ENCODE data around the gene ARHGEF1. TPM values are rescaled to one million over a fixed set of nuclear protein-coding genes. Genes with fewer than 3 reads are reported as not detected.

ARHGEF1 gene
- polyA plus RNA-seq, 1 donor (not counting 4 experiments of a cell fraction or from before 2014, with no cell fraction given): 30.5 TPM

- Histone ChIP-seq H3K27ac (ENCODE audit: control insufficient read depth, insufficient read depth, low read length) (no peak overlapping the region), H4K20me1 (ENCODE audit: control insufficient read depth, extremely low read depth, insufficient read depth, low read length) (peaks cover 60% of the 10 kb centered on the region), H3K79me2 (ENCODE audit: control insufficient read depth, insufficient read depth, low read length) (peaks cover 68% of the 10 kb centered on the region), H3K9ac (ENCODE audit: control insufficient read depth, extremely low read depth, insufficient read depth, low read length) (no peak overlapping the region), H3K9me1 (ENCODE audit: control insufficient read depth, extremely low read depth, insufficient read depth, low read length) (peaks cover 4% of the 10 kb centered on the region), H3K27me3 (ENCODE audit: control insufficient read depth, extremely low read depth, insufficient read depth, low read length) (no peaks in the 10 kb centered on the region), H3K4me1 (ENCODE audit: control insufficient read depth, extremely low read depth, insufficient read depth, low read length) (peaks cover 22% of the 10 kb centered on the region), H3K36me3 (ENCODE audit: control insufficient read depth in 2 of 2, extremely low read depth in 1 of 2, insufficient read depth in 2 of 2, low read length in 2 of 2) (peaks cover 65 to 70% of the 10 kb centered on the region in 2 experiments), H2AFZ (ENCODE audit: control insufficient read depth, low read length) (no peak overlapping the region), H3K4me2 (ENCODE audit: control insufficient read depth, extremely low read depth, insufficient read depth, low read depth, low read length) (no peak overlapping the region), H3K4me3 (ENCODE audit: control insufficient read depth in 2 of 3, extremely low read depth in 1 of 3, insufficient read depth in 2 of 3, low read depth in 1 of 3, low read length in 3 of 3) (no peak overlapping the region), H3K9me3 (ENCODE audit: control insufficient read depth, low read depth, low read length) (no peaks in the 10 kb centered on the region)
- no peak for DNase-seq (ENCODE audit: low read depth, low spot score)
- TF ChIP-seq EZH2 (IDR thresholded peaks at IDR 0.05; ENCODE audit: low read length): no peak
- no peak for TF ChIP-seq CTCF (optimal IDR thresholded peaks at IDR 0.05 in 1 of 3, IDR thresholded peaks at IDR 0.05 in 1 of 3, conservative IDR thresholded peaks at IDR 0.05 in 1 of 3; ENCODE audit: extremely low read depth in 1 of 3, insufficient read depth in 2 of 3, low read length in 3 of 3)
- FAIRE-seq: no peak
- dilution Hi-C loops (cut with MboI; ENCODE audit: extremely low pct_ligation_motif_present, low sequenced_read_pairs): no loop called here
Observed at GRCh38 chr19:41866284-41866683, 16.7 kb upstream of the ARHGEF1 start.

GRCh38 chr19:41868120-41868988 lies 14.6 kb upstream of the ARHGEF1 start:
- Histone ChIP-seq H3K9me3 (ENCODE audit: control insufficient read depth, low read depth, low read length) (no peaks in the 10 kb centered on the region), H3K36me3 (ENCODE audit: control insufficient read depth in 2 of 2, extremely low read depth in 1 of 2, insufficient read depth in 2 of 2, low read length in 2 of 2) (peaks cover 55 to 57% of the 10 kb centered on the region in 2 experiments), H3K4me2 (ENCODE audit: control insufficient read depth, extremely low read depth, insufficient read depth, low read depth, low read length) (no peak overlapping the region), H3K4me3 (ENCODE audit: control insufficient read depth in 2 of 3, extremely low read depth in 1 of 3, insufficient read depth in 2 of 3, low read depth in 1 of 3, low read length in 3 of 3) (no peak overlapping the region), H3K9me1 (ENCODE audit: control insufficient read depth, extremely low read depth, insufficient read depth, low read length) (peaks cover 2% of the 10 kb centered on the region), H4K20me1 (ENCODE audit: control insufficient read depth, extremely low read depth, insufficient read depth, low read length) (peaks cover 63% of the 10 kb centered on the region), H3K4me1 (ENCODE audit: control insufficient read depth, extremely low read depth, insufficient read depth, low read length) (peaks cover 1% of the 10 kb centered on the region), H3K79me2 (ENCODE audit: control insufficient read depth, insufficient read depth, low read length) (peaks cover 47% of the 10 kb centered on the region), H3K27ac (ENCODE audit: control insufficient read depth, insufficient read depth, low read length) (no peak overlapping the region), H2AFZ (ENCODE audit: control insufficient read depth, low read length) (no peak overlapping the region), H3K27me3 (ENCODE audit: control insufficient read depth, extremely low read depth, insufficient read depth, low read length) (no peaks in the 10 kb centered on the region), H3K9ac (ENCODE audit: control insufficient read depth, extremely low read depth, insufficient read depth, low read length) (no peak overlapping the region)
- dilution Hi-C loops (cut with MboI; ENCODE audit: extremely low pct_ligation_motif_present, low sequenced_read_pairs): no loop called here
- DNase-seq (ENCODE audit: low read depth, low spot score): no peak
- TF ChIP-seq CTCF (optimal IDR thresholded peaks at IDR 0.05 in 1 of 3, IDR thresholded peaks at IDR 0.05 in 1 of 3, conservative IDR thresholded peaks at IDR 0.05 in 1 of 3; ENCODE audit: extremely low read depth in 1 of 3, insufficient read depth in 2 of 3, low read length in 3 of 3) (no peak), EZH2 (IDR thresholded peaks at IDR 0.05; ENCODE audit: low read length) (no peak)
- no peak for FAIRE-seq
